HuH-7 (cell line): ENCODE measurements around the gene RASGEF1B.

Experiments used
- DNase-seq: peaks from one replicate; pipeline ENCODE4 v3.0.0; 2011; ENCODE audit warnings: low spot score

RASGEF1B gene

GRCh38 chr4:81395239-81395638 lies 76.5 kb downstream of the RASGEF1B start:
- no peak for DNase-seq

GRCh38 chr4:81392164-81392563 lies 79.5 kb downstream of the RASGEF1B start:
- DNase-seq = no peak

- DNase-seq = no peak
Measured at GRCh38 chr4:81389720-81390119, 82.0 kb downstream of the RASGEF1B start.

- DNase-seq = no peak
Measured at GRCh38 chr4:81380437-81380836, 91.3 kb downstream of the RASGEF1B start.

GRCh38 chr4:81378386-81378785 lies 93.3 kb downstream of the RASGEF1B start:
- no peak for DNase-seq

- DNase-seq = no peak
Measured at GRCh38 chr4:81377191-81377590, 94.5 kb downstream of the RASGEF1B start.

GRCh38 chr4:81376720-81377119 lies 95.0 kb downstream of the RASGEF1B start:
- DNase-seq = no peak
